ENCODE data around the gene EAF1.

DNA sequence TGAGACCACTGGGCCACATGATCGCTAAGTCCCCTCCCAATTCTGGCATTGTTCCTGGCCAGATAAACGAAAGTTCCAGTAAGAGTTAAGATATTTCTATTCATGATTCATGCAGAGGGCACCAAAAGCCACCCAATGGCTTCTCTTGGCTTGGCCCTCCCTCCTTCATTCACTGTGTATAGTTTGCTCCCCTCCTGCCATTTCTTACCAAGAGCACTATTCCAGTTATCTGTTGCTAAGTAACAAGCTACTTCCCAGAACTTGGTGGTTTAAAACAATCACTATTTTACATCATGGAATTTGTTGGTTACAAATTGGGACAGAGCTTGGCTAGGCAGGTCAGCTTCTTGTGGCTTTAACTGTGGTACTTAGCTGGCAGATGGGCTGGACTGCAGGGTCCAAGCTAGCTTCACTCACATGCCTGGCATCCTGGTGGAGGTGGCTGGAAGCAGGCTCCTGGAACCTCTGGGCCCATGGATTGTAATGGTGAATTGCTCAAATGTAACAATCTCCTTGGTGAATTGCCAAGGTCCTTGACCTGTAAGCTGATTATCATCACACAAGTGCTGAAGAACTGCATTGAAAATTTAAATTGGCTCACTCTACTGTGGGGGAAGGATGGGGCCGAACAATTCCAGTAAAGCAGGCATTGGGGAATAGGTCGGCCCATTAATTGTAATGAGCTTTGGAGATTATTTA lies 16.6 kb downstream of the EAF1 start:
- TF ChIP-seq, protein P1, sequence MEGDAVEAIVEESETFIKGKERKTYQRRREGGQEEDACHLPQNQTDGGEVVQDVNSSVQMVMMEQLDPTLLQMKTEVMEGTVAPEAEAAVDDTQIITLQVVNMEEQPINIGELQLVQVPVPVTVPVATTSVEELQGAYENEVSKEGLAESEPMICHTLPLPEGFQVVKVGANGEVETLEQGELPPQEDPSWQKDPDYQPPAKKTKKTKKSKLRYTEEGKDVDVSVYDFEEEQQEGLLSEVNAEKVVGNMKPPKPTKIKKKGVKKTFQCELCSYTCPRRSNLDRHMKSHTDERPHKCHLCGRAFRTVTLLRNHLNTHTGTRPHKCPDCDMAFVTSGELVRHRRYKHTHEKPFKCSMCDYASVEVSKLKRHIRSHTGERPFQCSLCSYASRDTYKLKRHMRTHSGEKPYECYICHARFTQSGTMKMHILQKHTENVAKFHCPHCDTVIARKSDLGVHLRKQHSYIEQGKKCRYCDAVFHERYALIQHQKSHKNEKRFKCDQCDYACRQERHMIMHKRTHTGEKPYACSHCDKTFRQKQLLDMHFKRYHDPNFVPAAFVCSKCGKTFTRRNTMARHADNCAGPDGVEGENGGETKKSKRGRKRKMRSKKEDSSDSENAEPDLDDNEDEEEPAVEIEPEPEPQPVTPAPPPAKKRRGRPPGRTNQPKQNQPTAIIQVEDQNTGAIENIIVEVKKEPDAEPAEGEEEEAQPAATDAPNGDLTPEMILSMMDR (IDR thresholded peaks at IDR 0.05) = no peak
- no peak for TF ChIP-seq POLR2A (IDR thresholded peaks at IDR 0.05)

All from lower leg skin (tissue), 3 donors.